NCI-H2171 (cell line): ENCODE results near the gene GABARAPL2.
A peak's percentile ranks its signal among the peaks of the same experiment; 100 is the strongest.
"Not testable (repeated sequence)": the region's sequence is repeated elsewhere in the genome, so short reads cannot be mapped to it uniquely, and the experiment has no call there.

Source experiments
- DNase-seq: peaks from one replicate; lab custom pipeline; 2025; lab: John Stamatoyannopoulos, UW

GABARAPL2 gene

DNA sequence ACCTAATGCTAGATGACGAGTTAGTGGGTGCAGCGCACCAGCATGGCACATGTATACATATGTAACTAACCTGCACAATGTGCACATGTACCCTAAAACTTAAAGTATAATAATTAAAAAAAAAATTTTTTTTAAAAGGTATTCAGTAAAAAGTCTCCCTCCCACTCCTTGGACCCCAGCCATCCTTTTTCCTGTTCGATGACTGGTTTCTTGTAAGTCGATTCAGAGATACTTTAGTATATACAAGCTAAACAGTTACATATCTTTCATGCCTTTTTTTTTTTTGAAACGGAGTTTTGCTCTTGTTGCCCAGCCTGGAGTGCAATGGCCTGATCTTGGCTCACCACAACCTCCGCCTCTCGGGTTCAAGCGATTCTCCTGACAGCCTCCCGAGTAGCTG is 25.7 kb downstream of the GABARAPL2 start:
- DNase-seq: not testable (repeated sequence)

DNA sequence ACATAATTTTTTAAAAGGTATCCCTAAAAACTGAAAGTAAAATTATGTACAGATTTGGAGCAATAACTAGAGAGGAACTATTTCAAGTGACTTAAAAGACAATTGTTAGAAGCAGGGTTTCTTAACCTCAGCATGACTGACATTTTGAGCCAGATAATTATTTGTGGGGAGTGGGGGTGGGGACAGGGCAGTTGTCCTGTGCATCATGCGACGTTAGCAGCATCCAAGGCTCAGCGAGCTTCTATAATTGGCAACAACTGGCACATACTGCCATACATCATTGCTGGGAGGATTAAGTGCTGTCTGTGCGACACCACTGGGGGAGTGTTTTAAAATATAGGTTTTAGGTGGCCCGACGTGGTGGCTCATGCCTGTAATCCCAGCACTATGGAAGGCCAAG is 27.1 kb downstream of the GABARAPL2 start:
- no peak for DNase-seq

DNA sequence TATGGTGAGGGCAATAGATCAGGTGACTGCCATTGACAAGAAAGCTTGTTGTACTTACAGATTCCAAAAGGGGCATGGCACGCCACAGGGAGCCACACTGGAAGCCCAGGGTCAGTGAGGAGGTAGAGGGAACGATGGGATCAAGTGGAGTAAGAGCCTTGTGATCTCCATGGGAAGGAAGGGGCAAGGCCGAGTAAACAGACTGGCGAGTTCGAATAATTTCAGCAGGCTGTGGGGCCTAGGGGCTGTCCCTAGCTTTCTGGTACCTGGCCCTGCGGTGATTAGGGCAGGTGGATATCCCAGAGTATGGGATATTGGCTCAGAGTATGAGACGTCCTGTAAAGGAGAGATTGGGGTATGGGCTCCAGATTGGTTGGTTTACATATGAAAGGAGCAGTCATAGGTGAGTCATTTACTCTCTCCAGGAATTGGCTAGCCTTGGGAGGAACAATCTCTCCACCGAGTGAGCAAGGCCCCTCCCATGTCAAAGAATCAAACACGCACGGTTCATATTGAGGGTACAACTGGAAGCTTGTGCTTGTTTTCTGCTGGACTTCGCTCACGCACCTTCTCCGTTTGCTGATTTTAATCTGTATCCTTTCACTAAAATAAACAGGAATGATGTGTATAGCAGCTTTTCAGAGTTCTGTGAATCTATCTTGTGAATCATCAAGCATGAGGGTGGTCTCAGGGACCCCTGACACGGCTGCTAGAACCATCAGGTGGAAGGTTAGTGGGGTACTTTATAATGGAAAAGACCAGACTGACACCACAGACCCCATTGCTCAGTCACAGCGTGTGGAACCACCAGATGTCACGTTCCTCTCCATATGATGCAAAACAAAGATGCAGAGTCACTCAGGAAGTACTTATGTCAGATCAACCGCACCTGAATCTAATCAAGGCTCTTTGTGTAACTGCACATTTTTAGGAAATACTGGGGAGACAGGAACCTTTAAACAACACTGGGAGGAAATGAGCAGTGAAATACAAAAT is 27.9 kb downstream of the GABARAPL2 start:
- DNase-seq: peak; percentile 43

DNA sequence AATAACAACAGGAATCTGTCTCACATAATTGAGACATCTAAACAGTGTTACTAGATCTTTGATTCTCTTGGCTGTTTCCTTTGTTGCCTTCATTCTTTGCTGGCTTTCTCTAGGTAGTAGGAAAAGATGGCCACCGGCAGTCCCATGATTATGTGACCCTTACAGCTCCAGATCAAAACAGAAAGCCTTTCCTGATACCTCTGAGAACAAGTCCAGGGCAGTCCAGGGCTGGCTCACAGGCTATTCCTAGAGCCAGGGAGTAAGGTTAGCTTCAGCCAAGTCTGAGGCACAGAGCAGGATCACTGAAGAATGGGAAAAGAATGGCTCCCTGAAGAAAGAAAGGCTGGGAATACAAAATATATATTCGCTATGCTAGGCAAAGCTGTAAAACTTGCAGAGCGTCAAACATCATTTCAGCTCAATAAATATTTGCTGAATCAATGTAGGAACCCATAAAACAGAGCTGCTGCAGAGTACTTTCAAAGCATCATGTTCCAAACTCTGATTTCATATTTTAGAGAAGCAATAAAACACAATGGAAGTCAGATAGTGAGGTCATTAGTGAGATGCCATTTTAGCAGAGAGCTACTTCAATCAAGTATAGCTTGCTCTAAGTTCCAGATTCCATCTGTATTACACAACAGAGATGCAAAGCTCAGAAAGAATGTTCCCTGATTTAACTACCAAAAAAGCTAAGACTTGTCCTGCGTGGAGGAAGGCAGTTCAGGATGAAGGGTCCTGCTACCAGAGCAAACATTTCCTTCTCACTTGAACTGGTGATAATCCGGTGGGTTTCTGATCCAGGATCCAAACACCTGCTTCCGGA is 33.5 kb downstream of the GABARAPL2 start:
- no peak for DNase-seq

DNA sequence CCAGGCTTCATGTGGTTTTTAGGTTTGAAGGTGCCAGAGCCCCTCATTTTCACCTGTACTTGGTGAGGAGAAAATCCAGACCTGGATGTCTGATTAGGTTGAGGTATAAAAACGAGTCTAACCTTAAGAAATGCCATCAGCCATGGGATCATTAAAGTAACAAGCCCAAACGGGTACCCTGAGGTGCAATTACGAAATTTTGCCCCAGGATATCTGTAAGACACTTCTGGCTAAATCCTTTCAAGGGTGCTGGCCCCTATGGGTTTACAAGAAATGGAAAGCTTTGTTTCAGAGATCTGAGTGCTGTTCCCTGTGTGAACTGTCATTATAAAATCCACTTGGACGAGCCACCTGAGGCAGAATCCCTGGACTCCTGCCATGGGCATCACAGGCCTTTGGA is 37.1 kb downstream of the GABARAPL2 start:
- no peak for DNase-seq

DNA sequence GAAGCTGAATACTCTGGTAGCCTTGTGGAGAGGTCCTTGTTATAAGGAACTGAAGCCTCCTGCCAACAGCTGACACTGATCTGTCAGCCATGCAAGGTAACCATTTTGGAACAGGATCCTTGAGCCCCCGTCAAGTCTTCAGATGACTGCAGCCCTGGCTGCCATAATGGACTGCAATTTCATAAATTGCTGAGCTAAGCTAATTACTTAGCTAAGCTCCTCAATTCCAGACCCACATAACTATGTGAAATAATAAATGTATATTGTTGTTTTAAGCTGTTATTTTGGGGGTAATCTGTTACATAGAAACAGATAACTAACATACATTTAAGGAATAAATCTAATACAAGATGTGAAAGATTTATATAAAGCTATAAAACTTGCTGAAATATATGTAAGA is 40.3 kb downstream of the GABARAPL2 start:
- DNase-seq: no peak

DNA sequence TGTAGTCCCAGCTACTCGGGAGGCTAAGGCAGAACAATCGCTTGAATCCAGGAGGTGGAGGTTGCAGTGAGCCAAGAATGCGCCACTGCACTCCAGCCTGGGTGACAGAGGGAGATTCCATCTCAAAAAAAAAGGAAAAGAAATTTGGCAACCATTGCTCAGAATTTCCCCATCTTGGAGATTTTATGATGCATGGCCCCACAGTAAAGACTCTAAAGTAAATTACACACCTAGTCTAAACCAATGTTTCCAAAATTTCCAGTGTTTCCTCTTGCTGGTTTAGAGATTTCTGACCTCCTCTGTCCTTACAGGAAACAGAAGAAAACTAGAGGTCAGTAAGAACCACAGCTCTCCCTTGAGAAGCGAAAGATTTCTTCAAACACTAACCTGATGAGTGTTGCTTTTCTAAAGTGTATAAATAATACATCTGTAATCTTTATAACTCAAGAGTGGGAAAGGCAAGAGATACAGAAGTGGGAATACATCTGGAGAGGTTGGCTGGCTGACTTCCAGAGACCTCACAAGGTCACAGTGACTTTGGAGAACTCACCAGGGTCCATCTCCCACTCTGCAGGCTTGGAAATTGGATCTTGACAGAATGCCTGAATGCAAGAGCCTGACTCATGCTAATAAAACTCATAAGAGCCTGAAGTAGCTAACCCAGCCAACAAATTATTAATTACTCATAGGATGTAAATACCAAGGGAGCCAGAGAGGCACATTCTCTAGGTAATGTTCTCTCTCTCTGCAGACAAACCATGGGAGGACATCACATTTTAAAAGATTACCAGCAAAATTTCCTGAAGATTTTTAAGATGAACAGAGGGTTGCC is 48.1 kb downstream of the GABARAPL2 start:
- no peak for DNase-seq

DNA sequence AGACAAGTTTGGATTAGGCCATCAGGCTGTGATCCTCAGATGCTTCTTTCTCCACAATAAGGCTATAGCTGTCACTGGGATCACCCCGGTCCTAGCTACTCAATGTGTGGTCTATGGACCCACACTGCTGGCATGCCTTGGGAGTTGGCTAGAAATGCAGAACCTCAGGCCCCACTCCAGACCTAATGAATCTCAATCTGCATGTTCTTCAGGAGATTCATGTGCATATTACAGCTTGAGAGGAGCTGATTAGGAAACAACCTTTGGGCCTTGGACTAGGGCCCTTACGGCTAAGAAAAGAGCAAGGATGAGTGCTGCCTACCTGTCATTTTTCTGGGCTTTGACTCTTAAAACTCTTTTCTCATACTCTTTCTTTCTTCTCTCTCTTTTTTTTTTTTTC is 49.4 kb downstream of the GABARAPL2 start:
- DNase-seq: no peak

DNA sequence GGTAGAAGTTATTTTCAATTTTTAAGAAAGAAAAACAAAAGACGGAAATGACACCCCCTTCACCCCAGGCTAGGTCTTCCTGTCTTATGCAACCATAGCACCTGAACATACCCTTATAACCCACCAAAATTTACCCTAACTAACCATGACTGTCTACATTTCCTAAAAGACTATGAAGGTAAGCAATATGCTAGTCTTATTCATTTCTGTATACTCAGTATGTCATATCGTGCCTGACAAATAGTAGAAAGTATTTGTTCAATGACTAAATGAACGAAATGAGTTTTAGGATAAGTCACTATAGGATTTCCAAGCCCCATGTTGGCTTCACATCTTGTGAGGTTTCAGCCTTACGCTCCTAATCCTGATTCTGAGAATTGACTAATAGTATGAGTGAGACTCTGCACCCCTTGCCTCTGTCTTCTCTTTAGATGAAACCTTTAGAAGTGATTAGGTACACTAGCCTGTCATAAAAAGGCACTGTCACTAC is 50.4 kb downstream of the GABARAPL2 start:
- no peak for DNase-seq

DNA sequence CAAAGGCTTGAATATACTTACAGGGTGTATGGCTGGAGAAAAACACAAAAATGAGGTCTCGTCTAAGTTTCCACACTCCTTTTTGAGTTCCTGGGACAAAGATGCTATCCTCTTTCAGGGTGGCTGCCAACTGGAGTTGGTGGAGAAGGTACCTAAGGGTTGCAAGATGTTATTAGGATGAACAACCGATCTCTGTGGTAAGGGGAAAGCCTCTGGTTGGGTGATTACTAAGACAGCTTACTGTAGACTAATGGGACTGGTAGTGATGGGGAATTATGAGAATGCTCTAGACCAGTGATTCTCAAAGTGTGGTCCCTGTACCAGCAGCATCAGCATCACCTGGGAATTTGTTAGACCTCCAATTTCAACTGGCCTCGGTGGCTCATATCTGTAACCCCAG is 50.9 kb downstream of the GABARAPL2 start:
- DNase-seq: no peak

DNA sequence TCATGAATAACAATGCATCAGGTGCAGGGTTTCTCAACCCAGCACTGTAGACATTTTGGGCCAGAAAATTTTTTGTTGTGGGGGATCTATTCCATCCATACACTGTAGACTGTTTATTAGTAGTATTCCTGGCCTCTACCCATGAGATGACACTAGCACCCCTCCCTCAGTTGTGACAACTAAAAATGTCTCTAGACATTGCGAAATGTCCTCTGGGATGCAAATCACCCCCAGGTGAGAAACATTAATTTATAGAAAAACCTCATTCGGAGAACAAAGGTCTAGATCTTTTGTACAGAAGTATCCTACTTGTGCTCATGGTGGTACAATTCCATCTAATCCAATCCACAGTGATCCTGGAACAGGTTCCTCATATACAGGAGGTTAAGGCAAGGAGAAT is 52.6 kb downstream of the GABARAPL2 start:
- no peak for DNase-seq

DNA sequence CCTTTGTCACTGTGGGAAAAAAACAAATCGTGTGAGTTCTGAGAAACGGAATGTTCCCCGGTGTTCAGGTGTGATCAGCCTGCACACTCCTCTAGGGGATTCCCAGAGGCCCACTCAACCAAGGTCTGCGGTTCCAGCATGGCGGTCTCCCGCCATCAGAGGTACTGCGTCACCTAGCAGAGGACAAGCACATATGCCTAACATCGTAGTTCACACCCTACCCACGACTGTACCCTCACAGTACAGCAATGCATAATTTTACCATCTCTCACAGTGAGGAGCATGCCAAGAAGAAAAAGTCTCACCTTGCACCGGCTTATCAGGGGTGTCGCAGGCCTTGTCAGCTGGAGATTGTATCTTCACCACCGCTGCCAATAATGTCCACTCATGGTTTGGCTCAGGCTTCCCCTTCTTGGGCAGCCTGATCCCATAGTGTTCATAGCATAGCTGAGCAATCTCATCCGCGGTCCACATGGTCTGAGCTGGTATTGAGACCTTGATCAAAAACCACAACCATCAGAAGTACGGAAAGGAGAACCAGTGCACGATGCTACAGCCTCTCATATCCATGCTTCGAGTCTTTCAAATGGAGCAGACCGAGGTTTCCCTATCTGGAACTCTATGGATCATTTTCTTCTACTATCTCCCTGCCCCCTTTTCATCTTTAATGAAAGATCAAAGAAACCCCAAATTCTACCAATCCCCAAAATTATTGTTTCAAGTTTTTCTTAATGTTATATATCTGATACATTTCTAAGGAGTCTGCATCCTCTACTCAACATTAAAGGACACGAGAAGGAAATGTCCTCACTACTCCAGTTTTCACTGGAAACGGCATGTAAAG is 54.4 kb downstream of the GABARAPL2 start:
- no peak for DNase-seq

DNA sequence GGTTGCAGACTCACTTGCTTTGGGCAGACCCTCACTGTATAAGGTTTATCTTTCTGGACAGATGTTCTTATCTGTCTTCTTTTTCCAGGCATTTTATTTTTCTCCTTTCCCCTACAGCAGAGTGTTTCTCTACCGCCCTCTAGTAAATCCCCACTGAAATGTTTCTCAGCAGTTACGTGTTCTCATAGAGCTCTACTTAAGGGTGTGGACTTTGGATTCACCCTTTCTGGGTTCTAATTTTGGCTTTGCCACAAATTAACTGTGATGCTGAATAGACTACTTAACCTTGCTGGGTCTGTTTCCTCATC is 54.9 kb downstream of the GABARAPL2 start:
- no peak for DNase-seq

DNA sequence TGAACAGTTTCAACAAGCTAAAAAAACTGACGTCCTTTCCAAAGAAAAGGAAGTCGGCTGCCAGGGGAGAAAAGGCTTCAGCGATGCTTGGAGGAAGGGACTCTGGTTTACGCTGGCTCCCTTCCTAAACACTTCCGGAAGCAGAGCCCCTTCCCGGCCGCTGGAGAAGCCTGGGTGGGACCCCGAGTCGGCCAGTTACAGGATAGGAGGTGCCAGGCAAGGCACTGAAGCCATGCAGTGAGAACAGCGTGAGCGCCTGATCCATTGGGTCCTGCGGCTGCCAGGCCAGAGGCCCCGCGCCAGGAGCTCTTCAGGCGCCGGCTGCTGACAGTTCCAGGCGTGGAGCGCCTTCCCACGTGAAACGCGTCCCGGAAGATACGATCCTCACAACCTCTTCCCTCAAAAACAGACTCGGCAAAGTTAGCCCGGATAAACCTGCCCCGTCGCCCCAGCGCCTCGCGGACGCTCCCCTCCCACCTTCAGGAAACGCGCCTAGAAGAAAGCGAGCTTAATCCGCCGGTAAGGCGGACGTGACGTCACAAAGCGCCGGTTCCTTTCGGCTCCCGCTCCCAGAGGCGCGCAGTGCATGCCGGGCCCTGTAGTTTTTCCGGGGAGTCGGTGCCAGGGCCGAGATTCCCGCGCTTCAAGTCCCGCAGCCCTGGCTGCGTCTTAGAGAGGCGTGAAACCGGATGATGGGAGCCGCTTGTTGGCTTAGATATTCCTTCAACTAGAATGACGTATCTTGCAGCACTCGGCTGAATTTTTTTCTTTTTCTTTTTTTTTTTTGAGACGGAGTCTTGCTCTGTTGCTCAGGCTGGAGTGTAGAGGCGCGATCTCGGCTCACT is 56.8 kb downstream of the GABARAPL2 start, which contains the start of gene ADAT1:
Gene ADAT1, minus strand, starts transcription at position 521 of the 845 bp plus-strand sequence. CDS start 2,482 bp downstream, outside the sequence.
- peak; percentile 98 for DNase-seq

DNA sequence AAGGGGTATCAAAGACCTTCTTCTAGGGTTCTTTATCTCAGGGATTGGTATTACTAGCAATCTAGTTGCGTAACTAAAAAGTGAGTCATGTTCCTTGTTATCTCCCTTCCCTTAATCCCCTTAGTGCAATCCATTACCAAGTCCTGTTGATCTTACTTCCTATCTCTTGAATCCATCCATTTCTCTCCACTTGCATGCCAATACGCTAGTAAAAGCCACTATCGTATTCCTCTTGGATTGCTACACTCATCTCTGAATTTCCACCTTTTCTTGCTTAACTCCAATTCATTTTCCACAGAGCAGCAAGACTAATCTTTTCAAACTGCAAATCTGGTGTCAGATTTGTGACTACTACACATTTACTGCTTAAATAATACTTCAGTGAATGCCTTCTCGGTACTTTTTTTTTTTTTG is 58.7 kb downstream of the GABARAPL2 start:
- DNase-seq: no peak

DNA sequence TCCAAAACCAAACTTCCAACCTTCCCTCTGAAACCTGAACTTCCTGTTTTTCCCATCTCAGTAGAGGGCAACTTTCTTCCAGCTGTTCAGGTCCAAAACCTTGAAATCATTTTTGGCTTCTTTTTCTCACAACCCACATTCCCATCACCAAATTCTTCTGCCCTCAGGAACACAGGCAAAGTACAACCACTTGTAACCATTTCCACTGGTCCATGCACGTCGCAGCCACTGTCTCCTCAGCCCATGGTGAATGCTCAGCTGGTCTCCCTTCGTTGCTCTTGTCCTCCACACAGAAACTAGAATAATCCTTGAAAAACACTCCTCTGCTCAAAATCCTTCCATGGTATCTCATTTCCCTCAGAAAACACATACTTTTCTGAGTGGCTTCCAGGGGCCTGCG is 60.6 kb downstream of the GABARAPL2 start:
- no peak for DNase-seq
